Heart right ventricle (tissue), 16 donors: ENCODE measurements around the gene GTF2A2. TPM values are rescaled to one million over a fixed set of nuclear protein-coding genes. Genes with fewer than 3 reads are reported as not detected.

Experiments used
- ATAC-seq, 8 donors: fragments of 200-7000 bp; cut with Tn5 transposase; one replicate each; pipeline ENCODE4 v1.9.1; 2020; ENCODE audit warnings: mild to moderate bottlenecking in 8 of 8, moderate library complexity in 8 of 8, moderate number of reproducible peaks in 1 of 8
- DNase-seq, 2 donors: peaks; one replicate each; pipeline ENCODE4 v3.0.0-alpha.2; 2020
- H3K27ac ChIP-seq, 10 donors: fragments of 200-600 bp; sonication (generic) in 2 of 10; one replicate each; pipeline versions ENCODE4 v1.5.0 to v1.8.0; 2020 to 2022; ENCODE audit warnings: mild to moderate bottlenecking in 3 of 10
- H3K27me3 ChIP-seq, 7 donors: fragments of 200-600 bp; one replicate each; pipeline ENCODE4 v1.8.0; 2021 to 2022; ENCODE audit warnings: mild to moderate bottlenecking in 2 of 7
- H3K36me3 ChIP-seq, 9 donors: fragments of 200-600 bp; sonication (generic) in 1 of 9; one replicate each; pipeline versions ENCODE4 v1.5.0 to v1.8.0; 2020 to 2022; ENCODE audit warnings: mild to moderate bottlenecking in 2 of 9
- H3K4me1 ChIP-seq, 9 donors: fragments of 200-600 bp; sonication (generic) in 1 of 9; one replicate each; pipeline versions ENCODE4 v1.5.0 to v1.8.0; 2020 to 2022; ENCODE audit warnings: mild to moderate bottlenecking in 4 of 9
- H3K4me3 ChIP-seq, 10 donors: fragments of 200-600 bp; sonication (generic) in 2 of 10; one replicate each; pipeline versions ENCODE4 v1.5.0 to v1.8.0; 2020 to 2022; ENCODE audit warnings: mild to moderate bottlenecking in 7 of 10, moderate library complexity in 2 of 10
- H3K9me3 ChIP-seq, 11 donors: fragments of 200-600 bp in 10 of 11; sonication (generic) in 2 of 11; one replicate each; pipeline versions ENCODE4 v1.5.0 to v1.8.0; 2013 to 2022; ENCODE audit warnings: mild to moderate bottlenecking in 2 of 11, control low read depth in 1 of 11, moderate library complexity in 1 of 11
- CTCF ChIP-seq, 9 donors: fragments of 200-600 bp; sonication (generic) in 2 of 9; IDR thresholded peaks; one replicate each; pipeline versions ENCODE4 v1.5.0 to v1.8.0; 2021 to 2022; ENCODE audit warnings: antibody characterized with exemption in 9 of 9, mild to moderate bottlenecking in 5 of 9, moderate library complexity in 1 of 9
- whole genome bisulfite sequencing, 2 donors: extraction: QIAGEN DNeasy Blood & Tissue Kit; methylation state at CpG; one replicate each; pipeline ENCODE4 v1.1.7; 2013; ENCODE audit warnings: inconsistent platforms in 1 of 2; 5-methylcytosine and 5-hydroxymethylcytosine counted together
- intact Hi-C, 10 donors: fragments of 100-400 bp; cut with DNase I; formaldehyde crosslinking; loops; one replicate each; pipeline versions ENCODE4 v1.11.1 to v1.14.2; 2022
- polyA plus RNA-seq, 2 donors: library from polyadenylated mRNA; stranded (reverse); fragments of 200-250 nt; gene quantifications; one replicate each; pipeline ENCODE4 v1.2.3, GENCODE V29; 2013
- total RNA-seq, 10 donors: library from RNA; stranded (reverse); fragmentation: NEBNext Ultra II Directional in 3 of 10; extraction: Animal tissue kit (Norgen Biotek cat#: 25700) in 3 of 10; gene quantifications; one replicate each; pipeline versions ENCODE4 v1.2.1 to v1.2.4, GENCODE V29; 2021 to 2023
- donor health status: Arrhythmogenic right ventricular cardiomyopathy.
- donor health status: ischemic (EF 13 %, LVEDD 7.1; RV severe dilation, severe dysfunction).
- donor health status: healthy with polysubstance abuse.
- donor health status: DM: no; HTN: yes; CAD: no.
- donor health status: DM: no; HTN: no; CAD: no.
- donor health status: ischemic (EF 25% LVEDD 6.9; RV normal size, moderate dysfunction).
- donor health status: ischemic (EF 25% LVEDD 5.7; RV mildly dilated, moderate dysfunction).
- donor health status: healthy.
- donor health status: DM: yes; HTN: yes; CAD: no.
- donor health status: Ischemic cardiomyopathy.
- donor health status: ischemic (EF 35%, LVEDD 5.7; RV mildly dilated, moderate dysfunction).
- donor health status: nonischemic (EF 11% LVEDD 7.7; RV severe dilation, severe dysfunction).
- donor health status: DM: yes; HTN: yes; CAD: no.
- donor health status: PGD.
- donor health status: ischemic (EF 29% LVEDD 5.4; RV normal size, mild dysfunction).
- donor health status: nonischemic (EF 23%, LVEDD 6.1; RV moderate dilation, normal function).

Gene GTF2A2
- total and polyA plus RNA-seq, 12 donors, result 56.9 to 150 (median 126) TPM

GRCh38 chr15:59680870-59681269 is 23.6 kb upstream of the GTF2A2 start:
- peaks cover 0 to 79% (median 53%) of the 10 kb centered on the region in 9 donors for H3K36me3 ChIP-seq

GRCh38 chr15:59680346-59680745 is 23.0 kb upstream of the GTF2A2 start:
- no peak for DNase-seq
- no peak overlapping the region for H3K4me3 ChIP-seq
- intact Hi-C loops, result loop anchor here in 1 of 10 donors (10.0 kb wide), 1 partner anchor 764 kb away; no protein-coding TSS in a partner anchor
- WGBS, 2 donors, result 95 to 98% methylated on average over 6 of the region's 6 CpGs
- H3K36me3 ChIP-seq, result peaks cover 0 to 83% (median 58%) of the 10 kb centered on the region in 9 donors
- ATAC-seq, result no peak
- H3K9me3 ChIP-seq, result no peaks in the 10 kb centered on the region
- H3K27me3 ChIP-seq, result no peaks in the 10 kb centered on the region
- H3K4me1 ChIP-seq, result peaks cover 0 to 18% (median 5%) of the 10 kb centered on the region in 9 donors
- no peak overlapping the region for H3K27ac ChIP-seq
- TF ChIP-seq CTCF (IDR thresholded peaks at IDR 0.05), result no peak

More at GRCh38 chr15:59680870-59681269, 23.6 kb upstream of the GTF2A2 start:
- intact Hi-C loops, result loop anchor here in 1 of 10 donors (10.0 kb wide), 1 partner anchor 764 kb away; no protein-coding TSS in a partner anchor
- Histone ChIP-seq H3K4me1 (peaks cover 0 to 23% (median 11%) of the 10 kb centered on the region in 9 donors), H3K4me3 (no peak overlapping the region), H3K9me3 (no peaks in the 10 kb centered on the region), H3K27me3 (no peaks in the 10 kb centered on the region), H3K27ac (no peak overlapping the region)
- WGBS, 2 donors, result 95 to 97% methylated on average over 4 of the region's 5 CpGs
- ATAC-seq (no peak), DNase-seq (no peak)
- no peak for TF ChIP-seq CTCF (IDR thresholded peaks at IDR 0.05)

DNA sequence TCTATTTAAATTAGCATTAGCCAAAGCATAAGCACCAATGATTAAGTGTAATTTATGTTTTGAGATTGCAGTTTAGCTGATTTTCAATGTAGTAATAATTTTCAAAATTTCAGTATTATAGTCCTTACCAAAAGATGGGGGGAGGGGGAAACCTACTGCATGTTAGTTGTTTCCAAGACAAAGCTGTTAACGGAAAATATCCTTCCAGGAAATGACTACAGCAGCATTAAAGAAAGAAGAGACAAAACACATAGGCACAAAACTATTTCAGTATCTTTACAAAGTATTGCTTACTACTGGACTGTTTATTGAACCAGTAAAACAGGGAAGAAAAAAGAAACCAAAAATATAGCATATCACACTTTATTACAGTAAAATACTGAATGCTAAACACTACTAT is 21.3 kb upstream of the GTF2A2 start:
- intact Hi-C loops, result no loop called here
- no peak for ATAC-seq
- Histone ChIP-seq H3K27ac (no peak overlapping the region), H3K4me1 (peaks cover 0 to under 1% (median 0%) of the 10 kb centered on the region in 9 donors), H3K9me3 (no peaks in the 10 kb centered on the region), H3K27me3 (no peaks in the 10 kb centered on the region), H3K4me3 (no peak overlapping the region), H3K36me3 (peaks cover 0 to 100% (median 67%) of the 10 kb centered on the region in 9 donors)
- 46 to 61% methylated on average over 1 of the region's 1 CpG for WGBS, 2 donors
- TF ChIP-seq CTCF (IDR thresholded peaks at IDR 0.05), result no peak
- no peak for DNase-seq

DNA sequence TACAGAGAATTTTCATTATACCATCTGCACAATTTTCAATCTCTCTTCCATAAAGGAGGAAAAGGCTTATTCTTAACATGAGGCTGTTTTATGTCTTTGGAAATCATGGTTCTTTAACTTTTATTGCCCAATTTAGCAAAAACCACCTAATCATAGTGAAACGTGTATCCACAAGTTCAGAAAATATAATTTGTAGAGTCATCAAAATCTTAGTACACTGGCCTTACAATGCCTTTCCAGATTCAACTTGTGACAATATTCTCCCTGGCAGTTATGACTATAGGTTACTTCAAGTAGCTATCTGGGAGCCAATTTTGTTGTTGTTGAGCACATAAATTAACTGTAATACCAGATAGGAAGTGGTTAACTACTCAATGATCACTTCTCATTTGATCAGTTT is 20.9 kb upstream of the GTF2A2 start:
- H3K9me3 ChIP-seq, result no peaks in the 10 kb centered on the region
- H3K4me3 ChIP-seq, result no peak overlapping the region
- DNase-seq (no peak), ATAC-seq (no peak)
- intact Hi-C loops, result no loop called here
- no peaks in the 10 kb centered on the region for H3K4me1 ChIP-seq
- peaks cover 0 to 100% (median 67%) of the 10 kb centered on the region in 9 donors for H3K36me3 ChIP-seq
- TF ChIP-seq CTCF (IDR thresholded peaks at IDR 0.05), result no peak
- H3K27ac ChIP-seq, result no peak overlapping the region
- 78 to 84% methylated on average over 1 of the region's 1 CpG for WGBS, 2 donors
- H3K27me3 ChIP-seq, result no peaks in the 10 kb centered on the region
